GM21526 (cell line): ENCODE measurements around the gene PDE9A.

Experiments used
- ATAC-seq: cut with Tn5 transposase; IDR thresholded peaks from one replicate; pipeline ENCODE4 v1.9.1; 2021; ENCODE audit warnings: moderate library complexity; ENCODE audit not compliant: unreplicated experiment, low FRiP score

Gene PDE9A

GRCh38 chr21:42655796-42656770 is 2.7 kb downstream of the PDE9A start:
- ATAC-seq, result no peak

- ATAC-seq, result no peak
Measured at GRCh38 chr21:42656872-42657271, 3.5 kb downstream of the PDE9A start.

- no peak for ATAC-seq
Measured at GRCh38 chr21:42657676-42658319, 4.4 kb downstream of the PDE9A start.

GRCh38 chr21:42658320-42659105 is 5.1 kb downstream of the PDE9A start:
- no peak for ATAC-seq

GRCh38 chr21:42659416-42660117 is 6.1 kb downstream of the PDE9A start:
- ATAC-seq, result no peak

GRCh38 chr21:42660118-42660470 is 6.7 kb downstream of the PDE9A start:
- no peak for ATAC-seq

- no peak for ATAC-seq
Measured at GRCh38 chr21:42661688-42662429, 8.4 kb downstream of the PDE9A start.

- ATAC-seq, result no peak
Measured at GRCh38 chr21:42662430-42663199, 9.2 kb downstream of the PDE9A start.

- ATAC-seq, result no peak
Measured at GRCh38 chr21:42663200-42663750, 9.9 kb downstream of the PDE9A start.

- no peak for ATAC-seq
Measured at GRCh38 chr21:42663860-42664535, 10.6 kb downstream of the PDE9A start.

GRCh38 chr21:42664614-42665013 is 11.2 kb downstream of the PDE9A start:
- no peak for ATAC-seq

- no peak for ATAC-seq
Measured at GRCh38 chr21:42665026-42665425, 11.6 kb downstream of the PDE9A start.

- ATAC-seq, result no peak
Measured at GRCh38 chr21:42665484-42665883, 12.1 kb downstream of the PDE9A start.

GRCh38 chr21:42666023-42666747 is 12.8 kb downstream of the PDE9A start:
- ATAC-seq, result no peak

- ATAC-seq, result no peak
Measured at GRCh38 chr21:42666925-42667324, 13.5 kb downstream of the PDE9A start.

- no peak for ATAC-seq
Measured at GRCh38 chr21:42668298-42668992, 15.0 kb downstream of the PDE9A start.

- ATAC-seq, result no peak
Measured at GRCh38 chr21:42669041-42669440, 15.6 kb downstream of the PDE9A start.
